BLaER1 treated with 17β-estradiol and CSF1 and Interleukin-3, amounts not matched to agents 10 nM and 100 nM (cell line): ENCODE measurements around the gene ACAD8.

Source experiments
- H3K27ac ChIP-seq, 11 experiments: shearing (Covaris generic); formaldehyde crosslinking; 2 replicates each; pipeline ENCODE4 v1.8.1; 2022
- H3K27me3 ChIP-seq, 11 experiments: shearing (Covaris generic); formaldehyde crosslinking; 2 replicates each; pipeline ENCODE4 v1.8.1; 2022
- H3K36me3 ChIP-seq, 11 experiments: shearing (Covaris generic); formaldehyde crosslinking; 2 replicates each; pipeline ENCODE4 v1.8.1; 2022
- H3K4me1 ChIP-seq, 10 experiments: shearing (Covaris generic); formaldehyde crosslinking; 2 replicates each; pipeline ENCODE4 v1.8.1; 2022
- H3K4me2 ChIP-seq, 11 experiments: shearing (Covaris generic); formaldehyde crosslinking; 2 replicates each; pipeline ENCODE4 v1.8.1; 2022
- H3K4me3 ChIP-seq, 10 experiments: shearing (Covaris generic); formaldehyde crosslinking; 2 replicates each; pipeline ENCODE4 v1.8.1; 2022
- H3K9ac ChIP-seq, 11 experiments: shearing (Covaris generic); formaldehyde crosslinking; 2 replicates each; pipeline ENCODE4 v1.8.1; 2022
- H3K9me3 ChIP-seq, 11 experiments: shearing (Covaris generic); formaldehyde crosslinking; replicated peaks in 1 of 11; 2 replicates each; pipeline ENCODE4 v1.8.1; 2022
- H4K20me1 ChIP-seq, 11 experiments: shearing (Covaris generic); formaldehyde crosslinking; 2 replicates each; pipeline ENCODE4 v1.8.1; 2022
- Cebpa-rat ChIP-seq, 11 experiments: shearing (Covaris generic); IDR thresholded peaks; 2 replicates each; pipeline ENCODE4 v1.8.1; 2022

Gene ACAD8

GRCh38 chr11:134253188-134253993, at the start of gene ACAD8, which contains the start of gene THYN1:
ACAD8 (plus strand) TSS chr11:134253568; CDS start chr11:134253601, 33 bp downstream.
THYN1 (minus strand) TSS chr11:134253352; CDS start chr11:134252882, 470 bp downstream.
- peak within 1 kb of the TSS in 10 of 11 experiments; percentile 58 to 80 (median 73); a peak in 21 of 22 replicates for H3K27ac ChIP-seq
- TF ChIP-seq Cebpa-rat (IDR thresholded peaks at IDR 0.05), result no peak
- peak within 1 kb of the TSS; percentile 80 to 89 (median 87) for H3K9ac ChIP-seq
- H3K9me3 ChIP-seq, result no peaks in the 10 kb centered on the region
- H3K36me3 ChIP-seq, result peaks cover 27 to 50% (median 41%) of the 10 kb centered on the region in 11 experiments
- H3K4me1 ChIP-seq, result peaks cover 23 to 49% (median 27%) of the 10 kb centered on the region in 10 experiments
- H3K27me3 ChIP-seq, result no peaks in the 10 kb centered on the region
- peaks cover 0 to 13% (median 0%) of the 10 kb centered on the region in 11 experiments; a peak in 4 of 22 replicates for H4K20me1 ChIP-seq
- H3K4me3 ChIP-seq, result peak within 1 kb of the TSS; percentile 82 to 98 (median 92)
- peak within 1 kb of the TSS; percentile 88 to 95 (median 91) for H3K4me2 ChIP-seq

- H3K9me3 ChIP-seq, result no peaks in the 10 kb centered on the region
- no peaks in the 10 kb centered on the region for H3K27me3 ChIP-seq
- H3K4me1 ChIP-seq, result no peaks in the 10 kb centered on the region
- H3K27ac ChIP-seq, result no peak overlapping the region
- no peak overlapping the region for H3K4me3 ChIP-seq
- no peak for TF ChIP-seq Cebpa-rat (IDR thresholded peaks at IDR 0.05)
- H3K9ac ChIP-seq, result no peak overlapping the region
- peaks cover 0 to 30% (median 4%) of the 10 kb centered on the region in 11 experiments; a peak in 9 of 22 replicates for H4K20me1 ChIP-seq
- H3K36me3 ChIP-seq, result peaks cover 91 to 98% (median 96%) of the 10 kb centered on the region in 11 experiments
- no peak overlapping the region for H3K4me2 ChIP-seq
Observed at GRCh38 chr11:134205729-134206128, 47.6 kb upstream of the ACAD8 start.

- H3K27me3 ChIP-seq, result no peaks in the 10 kb centered on the region
- peaks cover 0 to 35% (median 9%) of the 10 kb centered on the region in 11 experiments; a peak in 9 of 22 replicates for H4K20me1 ChIP-seq
- H3K9me3 ChIP-seq, result no peaks in the 10 kb centered on the region
- peaks cover 88 to 98% (median 96%) of the 10 kb centered on the region in 11 experiments for H3K36me3 ChIP-seq
- H3K9ac ChIP-seq, result no peak overlapping the region
- H3K4me1 ChIP-seq, result peaks cover 0 to under 1% (median 0%) of the 10 kb centered on the region in 10 experiments; a peak in 4 of 20 replicates
- no peak for TF ChIP-seq Cebpa-rat (IDR thresholded peaks at IDR 0.05)
- no peak overlapping the region for H3K4me3 ChIP-seq
- H3K27ac ChIP-seq, result no peak overlapping the region
- no peak overlapping the region for H3K4me2 ChIP-seq
Observed at GRCh38 chr11:134206185-134206584, 47.2 kb upstream of the ACAD8 start.

GRCh38 chr11:134207538-134208239, 45.7 kb upstream of the ACAD8 start:
- no peak overlapping the region for H3K4me3 ChIP-seq
- no peaks in the 10 kb centered on the region for H3K27me3 ChIP-seq
- no peak for TF ChIP-seq Cebpa-rat (IDR thresholded peaks at IDR 0.05)
- no peak overlapping the region for H3K27ac ChIP-seq
- H3K4me1 ChIP-seq, result peaks cover 0 to 9% (median 6%) of the 10 kb centered on the region in 10 experiments; a peak in 13 of 20 replicates
- H3K9ac ChIP-seq, result no peak overlapping the region
- H3K9me3 ChIP-seq, result no peaks in the 10 kb centered on the region
- H3K36me3 ChIP-seq, result peaks cover 77 to 97% (median 90%) of the 10 kb centered on the region in 11 experiments
- H4K20me1 ChIP-seq, result peaks cover 0 to 44% (median 16%) of the 10 kb centered on the region in 11 experiments; a peak in 10 of 22 replicates
- no peak overlapping the region for H3K4me2 ChIP-seq

GRCh38 chr11:134215836-134216235, 37.5 kb upstream of the ACAD8 start:
- peaks cover 0 to 74% (median 56%) of the 10 kb centered on the region in 11 experiments; a peak in 16 of 22 replicates for H4K20me1 ChIP-seq
- H3K9me3 ChIP-seq, result no peaks in the 10 kb centered on the region
- H3K27me3 ChIP-seq, result no peaks in the 10 kb centered on the region
- H3K36me3 ChIP-seq, result peaks cover 54 to 100% (median 81%) of the 10 kb centered on the region in 11 experiments
- TF ChIP-seq Cebpa-rat (IDR thresholded peaks at IDR 0.05), result no peak
- H3K4me3 ChIP-seq, result no peak overlapping the region
- H3K27ac ChIP-seq, result no peak overlapping the region
- H3K9ac ChIP-seq, result peak overlapping the region in 1 of 11 experiments; percentile 32; a peak in 1 of 22 replicates
- H3K4me1 ChIP-seq, result peaks cover 0 to 9% (median 6%) of the 10 kb centered on the region in 10 experiments; a peak in 13 of 20 replicates
- H3K4me2 ChIP-seq, result no peak overlapping the region

GRCh38 chr11:134216816-134217215, 36.6 kb upstream of the ACAD8 start:
- Histone ChIP-seq H3K36me3 (peaks cover 53 to 94% (median 79%) of the 10 kb centered on the region in 11 experiments), H3K4me3 (no peak overlapping the region), H3K9me3 (no peaks in the 10 kb centered on the region), H3K27me3 (no peaks in the 10 kb centered on the region), H4K20me1 (peaks cover 0 to 83% (median 54%) of the 10 kb centered on the region in 11 experiments; a peak in 16 of 22 replicates), H3K9ac (no peak overlapping the region), H3K27ac (no peak overlapping the region), H3K4me1 (peaks cover 2 to 12% (median 6%) of the 10 kb centered on the region in 10 experiments; a peak in 18 of 20 replicates), H3K4me2 (no peak overlapping the region)
- TF ChIP-seq Cebpa-rat (IDR thresholded peaks at IDR 0.05), result no peak

- Histone ChIP-seq H3K9me3 (no peaks in the 10 kb centered on the region), H4K20me1 (peaks cover 27 to 72% (median 57%) of the 10 kb centered on the region in 11 experiments; a peak in 21 of 22 replicates), H3K4me1 (peaks cover 39 to 54% (median 51%) of the 10 kb centered on the region in 10 experiments), H3K36me3 (peaks cover 18 to 37% (median 29%) of the 10 kb centered on the region in 11 experiments), H3K4me3 (peak overlapping the region; percentile 76 to 91 (median 86)), H3K9ac (peak overlapping the region; percentile 80 to 92 (median 85); a peak in 21 of 22 replicates), H3K27me3 (peaks cover 23 to 31% (median 29%) of the 10 kb centered on the region in 11 experiments), H3K4me2 (peak overlapping the region; percentile 91 to 99 (median 97)), H3K27ac (peak overlapping the region in 9 of 11 experiments; percentile 78 to 94 (median 88); a peak in 17 of 22 replicates)
- no peak for TF ChIP-seq Cebpa-rat (IDR thresholded peaks at IDR 0.05)
Observed at GRCh38 chr11:134223121-134223520, 30.2 kb upstream of the ACAD8 start.

GRCh38 chr11:134223836-134224709, 29.3 kb upstream of the ACAD8 start, which contains the start of the genes NCAPD3 and VPS26B:
NCAPD3 (minus strand) TSS chr11:134223967; CDS start chr11:134223926, 41 bp downstream.
VPS26B (plus strand) TSS chr11:134224671; CDS start chr11:134225123, 452 bp downstream.
- H3K36me3 ChIP-seq, result peaks cover 9 to 27% (median 20%) of the 10 kb centered on the region in 11 experiments
- peak within 1 kb of the TSS; percentile 78 to 94 (median 87); a peak in 21 of 22 replicates for H3K27ac ChIP-seq
- H3K9me3 ChIP-seq, result no peaks in the 10 kb centered on the region
- H3K4me3 ChIP-seq, result peak within 1 kb of the TSS; percentile 76 to 91 (median 86)
- H3K4me1 ChIP-seq, result peaks cover 48 to 64% (median 60%) of the 10 kb centered on the region in 10 experiments
- peaks cover 35 to 72% (median 57%) of the 10 kb centered on the region in 11 experiments; a peak in 21 of 22 replicates for H4K20me1 ChIP-seq
- peak within 1 kb of the TSS; percentile 95 to 99 (median 98) for H3K4me2 ChIP-seq
- H3K27me3 ChIP-seq, result peaks cover 23 to 33% (median 29%) of the 10 kb centered on the region in 11 experiments
- TF ChIP-seq Cebpa-rat (IDR thresholded peaks at IDR 0.05), result no peak
- H3K9ac ChIP-seq, result peak within 1 kb of the TSS; percentile 80 to 92 (median 85)
